Hepatocyte (in vitro differentiated cells): ENCODE measurements around the gene BLOC1S4.

Experiments
- CTCF ChIP-seq: fragments of 200-600 bp; sonication (generic); IDR thresholded peaks from 2 replicates; pipeline ENCODE4 v1.5.1; 2016; ENCODE audit warnings: antibody characterized with exemption, mild to moderate bottlenecking; ENCODE audit not compliant: poor library complexity
- EZH2 ChIP-seq: fragments of 200-600 bp; sonication (generic); IDR thresholded peaks from 2 replicates; pipeline ENCODE4 v1.6.1; 2016; ENCODE audit warnings: antibody characterized with exemption, mild to moderate bottlenecking, borderline replicate concordance
- EZH2phosphoT487 ChIP-seq: fragments of 200-600 bp; sonication (generic); IDR thresholded peaks from one replicate; pipeline ENCODE4 v1.6.1; 2018; ENCODE audit warnings: antibody characterized with exemption, mild to moderate bottlenecking, low read depth, moderate library complexity; ENCODE audit not compliant: unreplicated experiment, severe bottlenecking

- TF ChIP-seq CTCF (no peak), EZH2phosphoT487 (no peak), EZH2 (no peak)
These were observed 31.3 kb upstream of the BLOC1S4 start for GRCh38 chr4:6684656-6685055.
